ENCODE results near the gene SCCPDH.

GRCh38 chr1:246805135-246805716 is 81.0 kb downstream of the SCCPDH start:
- TF ChIP-seq, protein P1, sequence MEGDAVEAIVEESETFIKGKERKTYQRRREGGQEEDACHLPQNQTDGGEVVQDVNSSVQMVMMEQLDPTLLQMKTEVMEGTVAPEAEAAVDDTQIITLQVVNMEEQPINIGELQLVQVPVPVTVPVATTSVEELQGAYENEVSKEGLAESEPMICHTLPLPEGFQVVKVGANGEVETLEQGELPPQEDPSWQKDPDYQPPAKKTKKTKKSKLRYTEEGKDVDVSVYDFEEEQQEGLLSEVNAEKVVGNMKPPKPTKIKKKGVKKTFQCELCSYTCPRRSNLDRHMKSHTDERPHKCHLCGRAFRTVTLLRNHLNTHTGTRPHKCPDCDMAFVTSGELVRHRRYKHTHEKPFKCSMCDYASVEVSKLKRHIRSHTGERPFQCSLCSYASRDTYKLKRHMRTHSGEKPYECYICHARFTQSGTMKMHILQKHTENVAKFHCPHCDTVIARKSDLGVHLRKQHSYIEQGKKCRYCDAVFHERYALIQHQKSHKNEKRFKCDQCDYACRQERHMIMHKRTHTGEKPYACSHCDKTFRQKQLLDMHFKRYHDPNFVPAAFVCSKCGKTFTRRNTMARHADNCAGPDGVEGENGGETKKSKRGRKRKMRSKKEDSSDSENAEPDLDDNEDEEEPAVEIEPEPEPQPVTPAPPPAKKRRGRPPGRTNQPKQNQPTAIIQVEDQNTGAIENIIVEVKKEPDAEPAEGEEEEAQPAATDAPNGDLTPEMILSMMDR (IDR thresholded peaks at IDR 0.05; ENCODE audit: insufficient read depth, low read length), result no peak
- TF ChIP-seq POLR2AphosphoS5 (IDR thresholded peaks at IDR 0.05; ENCODE audit: low read depth) (no peak), GABPA (IDR thresholded peaks at IDR 0.05; ENCODE audit: low read depth) (no peak), SPI1 (IDR thresholded peaks at IDR 0.05; ENCODE audit: borderline replicate concordance, low read depth) (no peak)
- TF ChIP-seq, protein P2, sequence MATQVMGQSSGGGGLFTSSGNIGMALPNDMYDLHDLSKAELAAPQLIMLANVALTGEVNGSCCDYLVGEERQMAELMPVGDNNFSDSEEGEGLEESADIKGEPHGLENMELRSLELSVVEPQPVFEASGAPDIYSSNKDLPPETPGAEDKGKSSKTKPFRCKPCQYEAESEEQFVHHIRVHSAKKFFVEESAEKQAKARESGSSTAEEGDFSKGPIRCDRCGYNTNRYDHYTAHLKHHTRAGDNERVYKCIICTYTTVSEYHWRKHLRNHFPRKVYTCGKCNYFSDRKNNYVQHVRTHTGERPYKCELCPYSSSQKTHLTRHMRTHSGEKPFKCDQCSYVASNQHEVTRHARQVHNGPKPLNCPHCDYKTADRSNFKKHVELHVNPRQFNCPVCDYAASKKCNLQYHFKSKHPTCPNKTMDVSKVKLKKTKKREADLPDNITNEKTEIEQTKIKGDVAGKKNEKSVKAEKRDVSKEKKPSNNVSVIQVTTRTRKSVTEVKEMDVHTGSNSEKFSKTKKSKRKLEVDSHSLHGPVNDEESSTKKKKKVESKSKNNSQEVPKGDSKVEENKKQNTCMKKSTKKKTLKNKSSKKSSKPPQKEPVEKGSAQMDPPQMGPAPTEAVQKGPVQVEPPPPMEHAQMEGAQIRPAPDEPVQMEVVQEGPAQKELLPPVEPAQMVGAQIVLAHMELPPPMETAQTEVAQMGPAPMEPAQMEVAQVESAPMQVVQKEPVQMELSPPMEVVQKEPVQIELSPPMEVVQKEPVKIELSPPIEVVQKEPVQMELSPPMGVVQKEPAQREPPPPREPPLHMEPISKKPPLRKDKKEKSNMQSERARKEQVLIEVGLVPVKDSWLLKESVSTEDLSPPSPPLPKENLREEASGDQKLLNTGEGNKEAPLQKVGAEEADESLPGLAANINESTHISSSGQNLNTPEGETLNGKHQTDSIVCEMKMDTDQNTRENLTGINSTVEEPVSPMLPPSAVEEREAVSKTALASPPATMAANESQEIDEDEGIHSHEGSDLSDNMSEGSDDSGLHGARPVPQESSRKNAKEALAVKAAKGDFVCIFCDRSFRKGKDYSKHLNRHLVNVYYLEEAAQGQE (IDR thresholded peaks at IDR 0.05; ENCODE audit: insufficient replicate concordance, low read depth), result no peak

Measured in HL-60 (cell line).